Measurements from ENCODE around the gene RBM12. TPM values are rescaled to one million over a fixed set of nuclear protein-coding genes. Genes with fewer than 3 reads are reported as not detected.

The RBM12 gene
- total and polyA plus RNA-seq, 2 donors (not counting 3 experiments of a cell fraction or from before 2014, with no cell fraction given), result 98.0 to 121 TPM

GRCh38 chr20:35600176-35600992 lies 64.3 kb downstream of the RBM12 start:
- H3K27ac ChIP-seq (ENCODE audit: insufficient read depth, low read depth, low read length), result no peak overlapping the region
- dilution Hi-C loops (cut with MboI; ENCODE audit: extremely low pct_ligation_motif_present, low sequenced_read_pairs), result no loop called here
- DNase-seq (ENCODE audit: low read depth, low spot score) (no peak), FAIRE-seq (no peak)
- no peaks in the 10 kb centered on the region for H3K9me3 ChIP-seq (replicated peaks; ENCODE audit: control insufficient read depth, insufficient read depth, low read length)
- H3K27me3 ChIP-seq (ENCODE audit: control insufficient read depth in 2 of 2, insufficient read depth in 2 of 2, low read length in 2 of 2), result peaks cover 13 to 17% of the 10 kb centered on the region in 2 experiments
- peaks cover 8% of the 10 kb centered on the region for H3K4me1 ChIP-seq (ENCODE audit: control insufficient read depth, extremely low read depth, insufficient read depth, low read length)
- no TSS peak for BruUV-seq (replicated peaks)
- ChIA-PET CTCF (interaction anchor here (1.4 to 2.1 kb wide), 5 partner anchors 11 to 284 kb away, joined by 3 to 28 read pairs (median 5); partner anchors contain the start of gene SPAG4), POLR2A (no interaction called here)
- no peaks in the 10 kb centered on the region for H3K36me3 ChIP-seq (ENCODE audit: control insufficient read depth in 2 of 2, extremely low read depth in 1 of 2, insufficient read depth in 2 of 2, low read length in 2 of 2)
- H3K4me3 ChIP-seq (replicated peaks in 1 of 3; ENCODE audit: insufficient read depth in 1 of 3, low read depth in 1 of 3, low read length in 3 of 3), result peak overlapping the region in 2 of 3 experiments; percentile 1 to 2
- H2AFZ ChIP-seq (ENCODE audit: low read depth, low read length), result peak overlapping the region; percentile 90
- TF ChIP-seq, protein P1, sequence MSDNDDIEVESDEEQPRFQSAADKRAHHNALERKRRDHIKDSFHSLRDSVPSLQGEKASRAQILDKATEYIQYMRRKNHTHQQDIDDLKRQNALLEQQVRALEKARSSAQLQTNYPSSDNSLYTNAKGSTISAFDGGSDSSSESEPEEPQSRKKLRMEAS (IDR thresholded peaks at IDR 0.05; ENCODE audit: insufficient read depth, insufficient read length), result no peak
- TF ChIP-seq EZH2 (IDR thresholded peaks at IDR 0.05; ENCODE audit: borderline replicate concordance, low read depth, low read length, severe bottlenecking) (peak; percentile 77), POLR2A (IDR thresholded peaks at IDR 0.05; ENCODE audit: low read depth, low read length) (no peak)
- H4K20me1 ChIP-seq (replicated peaks; ENCODE audit: control insufficient read depth, extremely low read depth, insufficient read depth, low read length), result no peaks in the 10 kb centered on the region
- intact Hi-C loops (cut with micrococcal nuclease), result loop anchor here (2.0 to 5.0 kb wide), 3 partner anchors 16 to 138 kb away; partner anchors contain the start of genes NFS1 and ROMO1
- no peaks in the 10 kb centered on the region for H3K9me1 ChIP-seq (replicated peaks; ENCODE audit: control insufficient read depth, extremely low read depth, insufficient read depth, low read length)
- H3K4me2 ChIP-seq (ENCODE audit: insufficient read depth, low read length), result peak overlapping the region; percentile 71
- H3K79me2 ChIP-seq (ENCODE audit: control insufficient read depth, insufficient read depth, low read length), result no peaks in the 10 kb centered on the region
- H3K9ac ChIP-seq (replicated peaks; ENCODE audit: extremely low read depth, insufficient read depth, low read length), result no peak overlapping the region

- FAIRE-seq (no peak), DNase-seq (ENCODE audit: low read depth, low spot score) (no peak)
- ChIA-PET CTCF (interaction anchor here (2.1 kb wide), 1 partner anchor 18 kb away, joined by 28 read pairs; the partner anchor contains the start of gene SPAG4), POLR2A (no interaction called here)
- peaks cover 8% of the 10 kb centered on the region for H3K4me1 ChIP-seq (ENCODE audit: control insufficient read depth, extremely low read depth, insufficient read depth, low read length)
- no peaks in the 10 kb centered on the region for H3K36me3 ChIP-seq (ENCODE audit: control insufficient read depth in 2 of 2, extremely low read depth in 1 of 2, insufficient read depth in 2 of 2, low read length in 2 of 2)
- H3K9ac ChIP-seq (replicated peaks; ENCODE audit: extremely low read depth, insufficient read depth, low read length), result no peak overlapping the region
- TF ChIP-seq JUN (IDR thresholded peaks at IDR 0.05; ENCODE audit: borderline replicate concordance, insufficient read depth, insufficient read length, low read depth) (no peak), FOS (IDR thresholded peaks at IDR 0.05; ENCODE audit: borderline replicate concordance, insufficient read depth, low read length) (no peak), MYC (IDR thresholded peaks at IDR 0.05; ENCODE audit: low read depth, low read length) (no peak), POLR2AphosphoS5 (IDR thresholded peaks at IDR 0.05; ENCODE audit: insufficient read depth, low read depth, low read length) (no peak), GATA2 (IDR thresholded peaks at IDR 0.05; ENCODE audit: insufficient read depth, insufficient read length, low read depth, low read length) (no peak), POLR2A (IDR thresholded peaks at IDR 0.05; ENCODE audit: low read depth, low read length) (no peak), EZH2 (IDR thresholded peaks at IDR 0.05; ENCODE audit: borderline replicate concordance, low read depth, low read length, severe bottlenecking) (no peak)
- TF ChIP-seq, protein P1 (IDR thresholded peaks at IDR 0.05; ENCODE audit: insufficient read depth, insufficient read length), result no peak
- TF ChIP-seq, protein P2, sequence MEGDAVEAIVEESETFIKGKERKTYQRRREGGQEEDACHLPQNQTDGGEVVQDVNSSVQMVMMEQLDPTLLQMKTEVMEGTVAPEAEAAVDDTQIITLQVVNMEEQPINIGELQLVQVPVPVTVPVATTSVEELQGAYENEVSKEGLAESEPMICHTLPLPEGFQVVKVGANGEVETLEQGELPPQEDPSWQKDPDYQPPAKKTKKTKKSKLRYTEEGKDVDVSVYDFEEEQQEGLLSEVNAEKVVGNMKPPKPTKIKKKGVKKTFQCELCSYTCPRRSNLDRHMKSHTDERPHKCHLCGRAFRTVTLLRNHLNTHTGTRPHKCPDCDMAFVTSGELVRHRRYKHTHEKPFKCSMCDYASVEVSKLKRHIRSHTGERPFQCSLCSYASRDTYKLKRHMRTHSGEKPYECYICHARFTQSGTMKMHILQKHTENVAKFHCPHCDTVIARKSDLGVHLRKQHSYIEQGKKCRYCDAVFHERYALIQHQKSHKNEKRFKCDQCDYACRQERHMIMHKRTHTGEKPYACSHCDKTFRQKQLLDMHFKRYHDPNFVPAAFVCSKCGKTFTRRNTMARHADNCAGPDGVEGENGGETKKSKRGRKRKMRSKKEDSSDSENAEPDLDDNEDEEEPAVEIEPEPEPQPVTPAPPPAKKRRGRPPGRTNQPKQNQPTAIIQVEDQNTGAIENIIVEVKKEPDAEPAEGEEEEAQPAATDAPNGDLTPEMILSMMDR (IDR thresholded peaks at IDR 0.05; ENCODE audit: extremely low read depth in 1 of 2, insufficient read depth in 1 of 2, low read depth in 1 of 2, low read length in 2 of 2), result no peak
- H3K9me3 ChIP-seq (replicated peaks; ENCODE audit: control insufficient read depth, insufficient read depth, low read length), result no peaks in the 10 kb centered on the region
- H3K9me1 ChIP-seq (replicated peaks; ENCODE audit: control insufficient read depth, extremely low read depth, insufficient read depth, low read length), result no peaks in the 10 kb centered on the region
- no peak overlapping the region for H3K4me3 ChIP-seq (replicated peaks in 1 of 3; ENCODE audit: insufficient read depth in 1 of 3, low read depth in 1 of 3, low read length in 3 of 3)
- no peak overlapping the region for H3K27ac ChIP-seq (ENCODE audit: insufficient read depth, low read depth, low read length)
- no TSS peak for BruUV-seq (replicated peaks)
- H4K20me1 ChIP-seq (replicated peaks; ENCODE audit: control insufficient read depth, extremely low read depth, insufficient read depth, low read length), result no peaks in the 10 kb centered on the region
- intact Hi-C loops (cut with micrococcal nuclease), result loop anchor here (2.0 to 5.0 kb wide), 3 partner anchors 17 to 137 kb away; partner anchors contain the start of genes NFS1 and ROMO1
- no peak overlapping the region for H3K4me2 ChIP-seq (ENCODE audit: insufficient read depth, low read length)
- H3K27me3 ChIP-seq (ENCODE audit: control insufficient read depth in 2 of 2, insufficient read depth in 2 of 2, low read length in 2 of 2), result peaks cover 13 to 17% of the 10 kb centered on the region in 2 experiments
- no peaks in the 10 kb centered on the region for H3K79me2 ChIP-seq (ENCODE audit: control insufficient read depth, insufficient read depth, low read length)
- no peak overlapping the region for H2AFZ ChIP-seq (ENCODE audit: low read depth, low read length)
- dilution Hi-C loops (cut with MboI; ENCODE audit: extremely low pct_ligation_motif_present, low sequenced_read_pairs), result no loop called here
These were observed 65.0 kb downstream of the RBM12 start for GRCh38 chr20:35599776-35600120.

All from endothelial cell of umbilical vein (primary cell).